K562 (cell line): Measurements from ENCODE around the gene LMBR1L. TPM values are rescaled to one million over a fixed set of nuclear protein-coding genes. Genes with fewer than 3 reads are reported as not detected.

ENCODE experiments used
- ARID2 ChIP-seq: fragments of 450-650 bp; IDR thresholded peaks from 2 replicates; pipeline ENCODE4 v1.6.1; 2017; ENCODE audit warnings: antibody characterized with exemption, mild to moderate bottlenecking
- CREB3L1 ChIP-seq: fragments of 450-650 bp; IDR thresholded peaks from 2 replicates; pipeline ENCODE4 v1.6.1; 2014; ENCODE audit warnings: low read depth, mild to moderate bottlenecking, moderate library complexity, borderline replicate concordance
- CREM ChIP-seq: IDR thresholded peaks from 2 replicates; pipeline ENCODE4 v1.6.1; 2014; ENCODE audit warnings: antibody characterized with exemption, low read depth
- ETS1 ChIP-seq: conservative IDR thresholded peaks from 2 replicates; pipeline ENCODE4 v1.6.1; 2011; ENCODE audit warnings: low read depth, mild to moderate bottlenecking, low read length; ENCODE audit not compliant: control insufficient read depth
- HIVEP1 ChIP-seq: fragments of 250-450 bp; sonication (Bioruptor Pico); IDR thresholded peaks from 2 replicates; pipeline ENCODE4 v1.4.0; 2020; ENCODE audit warnings: mild to moderate bottlenecking
- HLTF ChIP-seq: fragments of 450-650 bp; IDR thresholded peaks from 2 replicates; pipeline ENCODE4 v1.6.1; 2016
- KAT7 ChIP-seq: sonication (generic); formaldehyde crosslinking; IDR thresholded peaks from 2 replicates; pipeline ENCODE4 v1.8.0; 2022; ENCODE audit warnings: missing genetic modification reagents, mild to moderate bottlenecking, borderline replicate concordance
- KLF16 ChIP-seq: IDR thresholded peaks from 2 replicates; pipeline ENCODE4 v1.6.1; 2016; ENCODE audit warnings: antibody characterized with exemption
- MCM2 ChIP-seq: fragments of 450-650 bp; IDR thresholded peaks from 2 replicates; pipeline ENCODE4 v1.6.1; 2017; ENCODE audit warnings: low read depth, mild to moderate bottlenecking
- NCOR1 ChIP-seq: fragments of 450-650 bp; IDR thresholded peaks from 2 replicates; pipeline ENCODE4 v1.6.1; 2016; ENCODE audit warnings: mild to moderate bottlenecking, moderate library complexity
- OTX1 ChIP-seq: fragments of 450-650 bp; formaldehyde crosslinking; IDR thresholded peaks from 2 replicates; pipeline ENCODE4 v1.4.0; 2022; ENCODE audit warnings: mild to moderate bottlenecking
- PHB ChIP-seq: fragments of 250-450 bp; sonication (Bioruptor Pico); IDR thresholded peaks from 2 replicates; pipeline ENCODE4 v1.5.0; 2021
- RBM17 ChIP-seq: fragments of 200-400 bp; formaldehyde crosslinking; IDR thresholded peaks from 2 replicates; pipeline ENCODE4 v1.6.1; 2017; ENCODE audit warnings: low read depth, mild to moderate bottlenecking, low read length, borderline replicate concordance
- SAFB ChIP-seq: fragments of 200-400 bp; formaldehyde crosslinking; IDR thresholded peaks from 2 replicates; pipeline ENCODE4 v1.6.1; 2017; ENCODE audit warnings: low read depth, low read length, borderline replicate concordance
- ZBTB2 ChIP-seq: fragments of 450-650 bp; IDR thresholded peaks from 2 replicates; pipeline ENCODE4 v1.6.1; 2016; ENCODE audit warnings: antibody characterized with exemption
- ZFX ChIP-seq: sonication (generic); formaldehyde crosslinking; IDR thresholded peaks from 2 replicates; pipeline ENCODE4 v1.8.0; 2022; ENCODE audit warnings: mild to moderate bottlenecking, missing genetic modification reagents, moderate library complexity
- ZNF133 ChIP-seq: fragments of 250-450 bp; sonication (Bioruptor Pico); IDR thresholded peaks from 2 replicates; pipeline ENCODE4 v1.4.0; 2020; ENCODE audit warnings: mild to moderate bottlenecking
- ZNF165 ChIP-seq: fragments of 250-450 bp; sonication (Bioruptor Pico); IDR thresholded peaks from 2 replicates; pipeline ENCODE4 v1.4.0; 2020; ENCODE audit warnings: borderline replicate concordance
- ZNF24 ChIP-seq: fragments of 450-650 bp; IDR thresholded peaks from 2 replicates; pipeline ENCODE4 v1.6.1; 2016
- ZNF398 ChIP-seq: fragments of 250-450 bp; sonication (Bioruptor Pico); IDR thresholded peaks from 2 replicates; pipeline ENCODE4 v1.8.0; 2021; ENCODE audit warnings: moderate library complexity, mild to moderate bottlenecking, inconsistent platforms
- polyA plus RNA-seq, 8 experiments: library from polyadenylated mRNA; depleted of rRNA in 4 of 8; stranded (reverse) in 5 of 8; unstranded in 3 of 8; fragments of >200 nt; fragmentation: Nextera tagmentation in 2 of 8; fragmentation: Illumina TruSeq in 1 of 8; extraction: Ambion mirVana in 2 of 8; extraction: Trizol in 1 of 8; gene quantifications; 2 replicates each; pipeline versions ENCODE4 v1.2.1 to v1.2.3, GENCODE V29; 2011 to 2014; ENCODE audit warnings: inconsistent platforms in 1 of 8, missing spikeins in 1 of 8
- total RNA-seq, 7 experiments: library from RNA; depleted of rRNA in 6 of 7; stranded (reverse); fragments of >200 nt in 6 of 7; fragmentation: Illumina TruSeq in 2 of 7; extraction: Trizol in 2 of 7; gene quantifications; 2 replicates each; pipeline versions ENCODE4 v1.2.1 to v1.2.3, GENCODE V29; 2011 to 2021; ENCODE audit warnings: low replicate concordance in 1 of 7
- TF ChIP-seq, protein P1 (sequence below): fragments of 150-350 bp; conservative IDR thresholded peaks from 2 replicates; pipeline ENCODE4 v1.6.1; 2014; ENCODE audit warnings: low read length

LMBR1L gene
- total and polyA plus RNA-seq, 9 of the 15 experiments (the other 6 are each of a cell fraction or from before 2014, with no cell fraction given): 2.5 to 57.0 (median 31.1) TPM

DNA sequence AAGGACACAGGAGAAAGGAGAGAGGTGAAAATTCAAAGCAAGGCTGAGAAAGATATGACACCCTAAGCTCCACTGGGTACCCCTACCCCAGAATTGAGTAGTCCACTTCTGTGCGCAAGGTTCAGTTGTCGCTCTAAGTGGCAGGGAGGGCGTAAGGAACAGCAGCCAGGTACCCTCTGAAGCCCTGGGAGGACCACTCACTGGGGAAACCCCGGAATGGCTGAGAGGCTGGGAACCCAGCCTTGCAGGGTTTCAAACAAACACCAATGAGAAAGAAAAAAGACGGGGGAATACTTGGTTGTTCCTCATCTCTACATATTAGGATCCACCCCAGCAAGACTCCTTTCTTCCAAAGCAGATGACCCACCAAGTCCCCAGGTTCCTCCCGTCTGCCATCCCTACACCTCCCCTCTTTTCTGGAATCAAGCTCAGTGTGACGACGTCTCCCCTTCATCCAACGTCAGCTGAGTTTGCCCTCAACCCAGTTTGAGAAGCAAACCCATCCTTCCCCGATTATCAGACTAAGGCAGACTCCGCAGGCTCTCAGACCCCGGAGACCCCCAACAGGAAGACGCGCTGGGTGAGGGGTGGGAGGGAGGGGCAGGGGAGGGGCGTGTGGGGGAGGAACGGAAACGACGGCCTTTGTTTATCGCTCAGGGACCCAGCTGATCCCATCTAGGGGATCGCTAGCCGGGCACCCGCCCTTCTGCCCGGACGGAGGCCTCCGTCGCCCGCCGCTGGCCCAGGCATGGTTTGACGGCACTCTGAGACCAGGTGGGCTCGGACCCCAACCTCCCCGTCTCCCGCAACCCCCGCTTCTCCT, 795 bp downstream of the LMBR1L start (continued):
- 0 out of 2 replicates have a peak, but pooled peaks have one; percentile 2 for TF ChIP-seq ZBTB2
- no peak for TF ChIP-seq MCM2
- TF ChIP-seq KLF16: no peak
- peak; percentile 16; the same call in 1 of the 2 replicates for TF ChIP-seq CREM
- no peak for TF ChIP-seq SAFB
- no peak for TF ChIP-seq HLTF
- no peak for TF ChIP-seq ZNF133 (CRISPR knock-in tag)
- no peak for TF ChIP-seq ZNF398 (CRISPR knock-in tag)
- no peak for TF ChIP-seq HIVEP1
- no peak for TF ChIP-seq PHB (CRISPR knock-in tag)
- TF ChIP-seq, protein P1, sequence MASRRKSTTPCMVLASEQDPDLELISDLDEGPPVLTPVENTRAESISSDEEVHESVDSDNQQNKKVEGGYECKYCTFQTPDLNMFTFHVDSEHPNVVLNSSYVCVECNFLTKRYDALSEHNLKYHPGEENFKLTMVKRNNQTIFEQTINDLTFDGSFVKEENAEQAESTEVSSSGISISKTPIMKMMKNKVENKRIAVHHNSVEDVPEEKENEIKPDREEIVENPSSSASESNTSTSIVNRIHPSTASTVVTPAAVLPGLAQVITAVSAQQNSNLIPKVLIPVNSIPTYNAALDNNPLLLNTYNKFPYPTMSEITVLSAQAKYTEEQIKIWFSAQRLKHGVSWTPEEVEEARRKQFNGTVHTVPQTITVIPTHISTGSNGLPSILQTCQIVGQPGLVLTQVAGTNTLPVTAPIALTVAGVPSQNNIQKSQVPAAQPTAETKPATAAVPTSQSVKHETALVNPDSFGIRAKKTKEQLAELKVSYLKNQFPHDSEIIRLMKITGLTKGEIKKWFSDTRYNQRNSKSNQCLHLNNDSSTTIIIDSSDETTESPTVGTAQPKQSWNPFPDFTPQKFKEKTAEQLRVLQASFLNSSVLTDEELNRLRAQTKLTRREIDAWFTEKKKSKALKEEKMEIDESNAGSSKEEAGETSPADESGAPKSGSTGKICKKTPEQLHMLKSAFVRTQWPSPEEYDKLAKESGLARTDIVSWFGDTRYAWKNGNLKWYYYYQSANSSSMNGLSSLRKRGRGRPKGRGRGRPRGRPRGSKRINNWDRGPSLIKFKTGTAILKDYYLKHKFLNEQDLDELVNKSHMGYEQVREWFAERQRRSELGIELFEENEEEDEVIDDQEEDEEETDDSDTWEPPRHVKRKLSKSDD: no peak
- no peak for TF ChIP-seq ZNF24
- TF ChIP-seq RBM17: no peak
- TF ChIP-seq ZNF165 (CRISPR knock-in tag): no peak
- no peak for TF ChIP-seq OTX1 (CRISPR knock-in tag)
- TF ChIP-seq NCOR1: no peak
- no peak for TF ChIP-seq ETS1
- TF ChIP-seq KAT7 (CRISPR knock-in tag): 0 out of 2 replicates have a peak, but pooled peaks have one; percentile 55
- TF ChIP-seq ZFX (CRISPR knock-in tag): no peak
- TF ChIP-seq ARID2: no peak
- no peak for TF ChIP-seq CREB3L1
